SHP77 (cell line): ENCODE data around the gene ZNF831.

Source experiments
- DNase-seq, 2 experiments: peaks; one replicate each; lab custom pipeline; 2025; lab: John Stamatoyannopoulos, UW

The ZNF831 gene

GRCh38 chr20:59305908-59306655, 142.5 kb downstream of the ZNF831 start:
- no peak for DNase-seq

GRCh38 chr20:59307270-59307669, 143.6 kb downstream of the ZNF831 start:
- no peak for DNase-seq
